Neutrophil (primary cell): ENCODE results near the gene SCN7A.

Experiments
- H3K27ac ChIP-seq: fragments of 200-600 bp; sonication (generic); 2 replicates; pipeline ENCODE4 v1.5.1; 2016; ENCODE audit warnings: mild to moderate bottlenecking, moderate library complexity
- H3K27me3 ChIP-seq: fragments of 200-600 bp; sonication (generic); 2 replicates; pipeline ENCODE4 v1.6.0; 2016; ENCODE audit warnings: mild to moderate bottlenecking
- H3K36me3 ChIP-seq: fragments of 200-600 bp; sonication (generic); 2 replicates; pipeline ENCODE4 v1.5.1; 2017
- H3K4me1 ChIP-seq, 2 experiments: fragments of 200-600 bp in 1 of 2; sonication (generic) in 1 of 2; 1 replicate in 1 of 2; 2 replicates in 1 of 2; pipeline versions ENCODE4 v1.5.1 to v1.6.1; 2013 to 2016; ENCODE audit warnings: low read depth in 1 of 2, low read length in 1 of 2, mild to moderate bottlenecking in 1 of 2, moderate library complexity in 1 of 2; ENCODE audit not compliant: control insufficient read depth in 1 of 2, insufficient read depth in 1 of 2
- H3K4me3 ChIP-seq, 2 experiments: fragments of 200-600 bp in 1 of 2; sonication (generic) in 1 of 2; 1 replicate in 1 of 2; 2 replicates in 1 of 2; pipeline ENCODE4 v1.5.1; 2013 to 2016; ENCODE audit warnings: low read depth in 1 of 2, low read length in 1 of 2, mild to moderate bottlenecking in 1 of 2, moderate library complexity in 1 of 2
- H3K9me3 ChIP-seq: fragments of 200-600 bp; sonication (generic); 2 replicates; pipeline ENCODE4 v1.5.1; 2016
- TF ChIP-seq, protein P1 (sequence below): fragments of 200-600 bp; sonication (generic); IDR thresholded peaks from 2 replicates; pipeline ENCODE4 v1.5.1; 2016; ENCODE audit warnings: antibody characterized with exemption

SCN7A gene

DNA sequence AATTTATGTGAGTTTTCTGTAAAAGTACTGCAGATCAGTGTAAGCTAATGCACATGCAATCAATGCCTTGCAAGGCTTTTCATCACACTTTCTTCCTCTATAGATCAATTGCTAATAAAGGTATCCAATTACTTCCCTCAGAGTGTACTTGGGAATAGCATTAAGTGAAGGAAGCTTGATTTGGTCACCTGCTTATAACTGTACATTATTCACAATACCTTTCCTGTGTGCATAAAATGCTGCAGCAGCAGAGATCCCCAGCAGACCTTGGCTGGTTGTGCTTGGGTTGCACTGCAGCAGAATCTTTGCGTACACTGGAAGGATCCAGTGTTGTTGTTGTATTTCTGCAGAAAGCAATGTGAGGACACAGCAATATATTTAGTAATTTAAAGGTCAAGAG lies 99.8 kb downstream of the SCN7A start:
- H3K9me3 ChIP-seq: no peaks in the 10 kb centered on the region
- TF ChIP-seq, protein P1, sequence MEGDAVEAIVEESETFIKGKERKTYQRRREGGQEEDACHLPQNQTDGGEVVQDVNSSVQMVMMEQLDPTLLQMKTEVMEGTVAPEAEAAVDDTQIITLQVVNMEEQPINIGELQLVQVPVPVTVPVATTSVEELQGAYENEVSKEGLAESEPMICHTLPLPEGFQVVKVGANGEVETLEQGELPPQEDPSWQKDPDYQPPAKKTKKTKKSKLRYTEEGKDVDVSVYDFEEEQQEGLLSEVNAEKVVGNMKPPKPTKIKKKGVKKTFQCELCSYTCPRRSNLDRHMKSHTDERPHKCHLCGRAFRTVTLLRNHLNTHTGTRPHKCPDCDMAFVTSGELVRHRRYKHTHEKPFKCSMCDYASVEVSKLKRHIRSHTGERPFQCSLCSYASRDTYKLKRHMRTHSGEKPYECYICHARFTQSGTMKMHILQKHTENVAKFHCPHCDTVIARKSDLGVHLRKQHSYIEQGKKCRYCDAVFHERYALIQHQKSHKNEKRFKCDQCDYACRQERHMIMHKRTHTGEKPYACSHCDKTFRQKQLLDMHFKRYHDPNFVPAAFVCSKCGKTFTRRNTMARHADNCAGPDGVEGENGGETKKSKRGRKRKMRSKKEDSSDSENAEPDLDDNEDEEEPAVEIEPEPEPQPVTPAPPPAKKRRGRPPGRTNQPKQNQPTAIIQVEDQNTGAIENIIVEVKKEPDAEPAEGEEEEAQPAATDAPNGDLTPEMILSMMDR: no peak
- no peak overlapping the region for H3K27ac ChIP-seq
- no peaks in the 10 kb centered on the region for H3K36me3 ChIP-seq
- no peaks in the 10 kb centered on the region for H3K4me1 ChIP-seq
- no peaks in the 10 kb centered on the region for H3K27me3 ChIP-seq
- H3K4me3 ChIP-seq: no peak overlapping the region

DNA sequence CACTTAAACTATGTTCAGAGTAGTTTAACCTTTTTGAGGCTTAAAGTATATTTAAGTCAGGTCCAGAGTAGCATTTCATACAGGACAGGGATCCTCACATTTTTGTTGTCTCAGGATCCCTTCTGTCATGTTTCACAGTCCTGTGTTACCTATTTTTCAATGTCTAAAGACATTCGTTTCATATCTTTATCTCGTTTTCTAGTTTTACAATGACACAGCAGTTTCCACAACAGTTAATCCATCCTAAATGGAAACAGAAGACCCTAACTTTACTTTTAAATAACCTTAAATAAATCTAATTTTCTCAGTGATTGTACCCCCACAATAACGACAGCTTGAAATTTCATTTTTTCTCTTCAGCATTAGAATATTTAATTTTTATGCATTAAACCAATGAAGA lies 101.0 kb downstream of the SCN7A start:
- Histone ChIP-seq H3K36me3 (no peaks in the 10 kb centered on the region), H3K4me3 (no peak overlapping the region), H3K27ac (no peak overlapping the region), H3K9me3 (no peaks in the 10 kb centered on the region), H3K4me1 (no peaks in the 10 kb centered on the region), H3K27me3 (no peaks in the 10 kb centered on the region)
- TF ChIP-seq, protein P1: no peak

DNA sequence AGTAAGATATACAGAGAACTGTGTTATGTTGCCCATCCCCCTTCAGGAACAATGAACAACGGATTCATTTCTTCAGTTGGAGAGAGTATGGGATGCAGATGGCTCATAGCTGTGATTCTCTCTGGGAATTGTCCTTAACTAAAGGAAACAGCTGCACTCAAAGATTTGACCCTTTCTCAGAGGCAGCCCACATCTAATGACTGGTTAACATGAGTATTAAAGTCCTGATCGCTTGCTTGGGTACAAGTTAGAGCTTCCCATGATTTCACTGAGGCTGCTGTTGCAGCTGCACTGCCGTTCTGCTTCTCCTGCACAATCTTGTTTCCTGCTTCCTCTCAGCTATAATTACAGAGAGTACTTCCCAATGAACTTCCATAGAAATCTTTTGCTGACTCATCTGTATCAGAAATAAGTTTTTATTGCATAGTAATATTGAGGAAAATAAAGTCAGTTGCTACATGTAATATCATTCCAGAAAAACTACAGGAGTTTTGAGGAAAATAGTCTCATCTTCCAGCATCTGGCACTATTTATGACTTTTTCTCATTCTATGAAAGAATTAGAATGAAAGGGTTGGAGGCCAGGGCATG lies 105.5 kb downstream of the SCN7A start:
- Histone ChIP-seq H3K36me3 (no peaks in the 10 kb centered on the region), H3K27me3 (no peaks in the 10 kb centered on the region), H3K27ac (no peak overlapping the region), H3K4me3 (no peak overlapping the region), H3K9me3 (no peaks in the 10 kb centered on the region), H3K4me1 (no peaks in the 10 kb centered on the region)
- TF ChIP-seq, protein P1: no peak

DNA sequence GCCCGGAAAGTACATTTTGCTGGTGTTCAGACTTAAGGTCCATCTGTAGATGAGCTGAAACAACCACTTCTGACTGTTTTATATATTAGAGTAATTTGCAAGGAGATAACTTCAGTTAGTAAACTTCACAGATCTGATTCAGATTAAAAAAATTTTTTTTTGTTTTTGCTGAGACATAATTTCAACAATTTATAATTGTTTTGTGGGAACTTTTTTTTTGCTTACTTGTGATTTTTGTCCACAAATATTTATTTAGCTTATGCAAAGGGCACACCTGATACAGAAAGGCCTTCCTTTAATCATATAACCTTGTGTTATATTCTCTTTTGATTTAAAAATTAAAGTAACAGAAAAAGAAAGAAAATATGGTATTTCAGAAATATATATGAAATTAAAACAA lies 108.7 kb downstream of the SCN7A start:
- TF ChIP-seq, protein P1: no peak
- Histone ChIP-seq H3K9me3 (no peaks in the 10 kb centered on the region), H3K36me3 (no peaks in the 10 kb centered on the region), H3K27ac (no peak overlapping the region), H3K4me1 (no peaks in the 10 kb centered on the region), H3K4me3 (no peak overlapping the region), H3K27me3 (peaks cover 7% of the 10 kb centered on the region)

DNA sequence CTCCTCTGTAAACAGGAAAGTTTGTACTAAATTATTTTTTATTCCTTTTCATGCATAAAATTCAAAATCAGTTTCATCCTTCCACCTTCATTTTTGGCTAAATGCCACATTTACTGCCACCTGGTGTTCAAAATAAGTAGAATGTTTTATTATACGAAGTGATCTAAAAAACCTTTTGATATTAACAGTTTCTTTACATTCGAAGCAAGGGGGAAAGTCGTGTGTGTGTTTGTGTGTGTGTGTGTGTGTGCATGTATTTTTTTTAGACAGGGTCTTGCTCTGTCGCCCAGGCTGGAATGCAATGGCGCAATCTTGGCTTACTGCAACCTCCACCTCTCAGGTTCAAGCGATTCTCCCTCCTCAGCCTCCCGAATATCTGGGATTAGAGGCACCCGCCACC lies 109.3 kb downstream of the SCN7A start:
- Histone ChIP-seq H3K4me1 (no peaks in the 10 kb centered on the region), H3K4me3 (no peak overlapping the region), H3K27me3 (peaks cover 10% of the 10 kb centered on the region), H3K36me3 (no peaks in the 10 kb centered on the region), H3K9me3 (no peaks in the 10 kb centered on the region), H3K27ac (no peak overlapping the region)
- TF ChIP-seq, protein P1: no peak

DNA sequence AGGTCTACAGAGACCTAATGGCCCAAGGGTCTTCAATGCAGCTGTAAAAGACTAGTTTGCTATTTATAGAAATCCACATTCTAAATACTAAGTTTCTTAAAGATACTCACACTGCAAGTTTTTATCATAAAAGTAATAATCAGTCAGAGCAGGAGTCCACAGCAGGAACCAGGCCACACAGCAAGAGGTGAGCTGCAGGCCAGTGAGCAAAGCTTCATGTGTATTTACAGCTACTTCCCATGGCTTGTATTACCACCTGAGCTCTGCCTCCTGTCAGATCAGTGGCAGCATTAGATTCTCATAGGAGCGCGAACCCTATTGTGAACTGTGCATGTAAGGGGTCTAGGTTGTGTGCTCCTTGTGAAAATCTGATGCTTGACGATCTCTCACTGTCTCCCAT lies 111.6 kb downstream of the SCN7A start:
- Histone ChIP-seq H3K4me3 (no peak overlapping the region), H3K4me1 (no peaks in the 10 kb centered on the region), H3K9me3 (no peaks in the 10 kb centered on the region), H3K36me3 (no peaks in the 10 kb centered on the region), H3K27me3 (peaks cover 32% of the 10 kb centered on the region), H3K27ac (no peak overlapping the region)
- TF ChIP-seq, protein P1: no peak
